ENCODE results near the gene OR10R2. TPM values are rescaled to one million over a fixed set of nuclear protein-coding genes. Genes with fewer than 3 reads are reported as not detected.
A peak's percentile ranks its signal among the peaks of the same experiment; 100 is the strongest.
"Not testable (repeated sequence)": the region's sequence is repeated elsewhere in the genome, so short reads cannot be mapped to it uniquely, and the experiment has no call there.

Gene OR10R2, protein sequence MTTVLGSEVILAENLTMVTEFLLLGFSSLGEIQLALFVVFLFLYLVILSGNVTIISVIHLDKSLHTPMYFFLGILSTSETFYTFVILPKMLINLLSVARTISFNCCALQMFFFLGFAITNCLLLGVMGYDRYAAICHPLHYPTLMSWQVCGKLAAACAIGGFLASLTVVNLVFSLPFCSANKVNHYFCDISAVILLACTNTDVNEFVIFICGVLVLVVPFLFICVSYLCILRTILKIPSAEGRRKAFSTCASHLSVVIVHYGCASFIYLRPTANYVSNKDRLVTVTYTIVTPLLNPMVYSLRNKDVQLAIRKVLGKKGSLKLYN
- total RNA-seq (2014; rRNA removed): not detected in 2 replicates
- not detected for polyA plus RNA-seq (2012)

DNA sequence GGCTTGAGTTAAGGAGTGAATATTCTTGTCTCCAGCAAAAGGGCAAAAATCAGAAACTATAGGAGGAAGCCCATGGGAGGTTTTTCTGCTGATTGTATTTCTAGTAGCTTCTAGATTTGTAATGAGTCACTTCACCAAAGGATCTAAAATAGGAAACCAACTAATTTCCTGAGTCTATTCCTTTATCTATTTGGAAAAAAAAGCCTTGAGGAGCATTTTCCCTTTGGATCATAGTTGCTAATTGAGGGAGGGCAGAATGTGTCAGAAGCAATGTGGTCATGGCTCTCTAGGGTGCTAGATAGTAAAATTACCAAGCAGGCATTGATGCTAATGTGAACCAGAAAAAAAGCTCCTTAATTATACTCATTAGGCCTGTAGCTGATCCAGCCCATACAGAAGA, at the start of gene OR10R2:
Gene OR10R2 (plus strand): TSS at position 301 of the 400 bp plus-strand sequence. CDS start 106 bp downstream, outside the sequence.
- DNase-seq (ENCODE audit: low read depth): no peak

DNA sequence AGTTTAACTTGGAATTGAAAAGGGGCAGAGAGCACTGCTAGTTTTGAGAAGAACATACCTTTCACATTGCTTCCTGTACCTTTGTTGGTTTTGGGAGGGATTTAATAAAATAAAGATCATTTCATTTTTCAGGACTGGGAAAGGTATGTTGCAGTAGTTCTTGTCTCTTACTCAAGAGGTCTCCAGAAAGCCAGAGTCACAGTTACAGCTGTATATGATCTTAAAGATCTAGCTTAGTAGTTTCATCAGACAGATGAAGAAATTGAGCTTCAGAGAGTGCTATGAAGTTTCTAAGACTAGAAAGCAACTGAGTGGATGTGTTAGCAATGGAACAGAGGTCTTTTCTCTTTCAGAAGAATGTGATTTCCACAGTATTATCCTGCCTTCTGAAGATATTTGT, 47.0 kb upstream of the OR10R2 start:
- no peak for DNase-seq (ENCODE audit: low read depth)

DNA sequence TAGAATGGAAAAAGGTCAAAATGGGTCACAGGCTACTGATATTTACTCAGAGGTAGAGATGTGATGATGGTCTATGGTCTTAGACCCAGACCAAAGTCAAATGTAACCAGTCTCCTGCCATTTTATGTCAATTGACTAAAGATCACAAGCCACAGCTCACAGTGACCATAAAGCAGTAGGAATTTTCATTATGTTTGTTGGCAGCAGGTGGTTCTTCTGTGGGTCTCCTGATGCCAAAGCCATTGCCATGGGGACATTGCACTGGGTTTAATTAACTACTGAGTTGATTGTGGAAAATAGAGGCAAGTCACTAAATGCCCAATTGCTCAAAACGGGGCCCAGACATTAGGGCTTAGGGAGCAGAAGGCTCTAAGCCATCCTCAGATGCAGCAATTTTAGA, 45.9 kb upstream of the OR10R2 start, which contains the start of gene OR10K2:
Gene OR10K2 (minus strand): TSS at position 101 of the 400 bp plus-strand sequence. CDS start 5,371 bp downstream, outside the sequence.
- no peak for DNase-seq (ENCODE audit: low read depth)

DNA sequence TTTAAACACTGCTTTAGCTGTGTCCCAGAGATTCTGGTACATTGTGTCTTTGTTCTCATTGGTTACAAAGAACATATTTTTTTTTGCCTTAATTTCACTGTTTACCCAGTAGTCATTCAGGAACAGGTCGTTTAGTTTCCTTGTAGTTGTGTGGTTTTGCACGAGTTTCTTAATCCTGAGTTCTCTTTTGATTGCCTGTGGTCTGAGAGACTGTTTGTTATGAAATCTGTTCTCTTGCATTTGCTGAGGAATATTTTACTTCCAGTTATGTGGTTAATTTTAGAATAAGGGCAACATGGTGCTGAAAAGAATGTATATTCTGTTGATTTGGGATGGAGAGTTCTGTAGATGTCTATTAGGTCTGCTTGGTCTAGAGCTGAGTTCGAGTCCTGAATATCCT, 41.9 kb upstream of the OR10R2 start:
- DNase-seq (ENCODE audit: low read depth): not testable (repeated sequence)

DNA sequence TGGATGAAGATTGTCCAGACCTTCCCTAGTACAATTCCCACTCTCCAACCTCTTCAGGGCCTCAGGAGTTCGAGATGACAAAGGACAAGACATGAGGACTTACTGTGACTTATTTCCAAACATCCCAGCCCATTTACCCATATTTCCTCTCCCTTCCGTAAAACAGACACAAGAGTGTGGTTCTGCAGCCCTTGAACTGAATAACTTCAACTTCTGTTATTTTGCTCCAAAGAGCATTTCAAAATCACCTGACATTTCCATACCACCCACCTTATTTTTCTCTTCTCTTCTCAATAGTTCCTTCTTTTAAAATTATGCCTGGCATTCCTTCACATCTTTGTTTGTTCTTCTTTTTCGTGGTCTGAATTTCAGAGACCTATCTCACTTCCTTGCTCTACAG, 37.3 kb upstream of the OR10R2 start:
- DNase-seq (ENCODE audit: low read depth): no peak

DNA sequence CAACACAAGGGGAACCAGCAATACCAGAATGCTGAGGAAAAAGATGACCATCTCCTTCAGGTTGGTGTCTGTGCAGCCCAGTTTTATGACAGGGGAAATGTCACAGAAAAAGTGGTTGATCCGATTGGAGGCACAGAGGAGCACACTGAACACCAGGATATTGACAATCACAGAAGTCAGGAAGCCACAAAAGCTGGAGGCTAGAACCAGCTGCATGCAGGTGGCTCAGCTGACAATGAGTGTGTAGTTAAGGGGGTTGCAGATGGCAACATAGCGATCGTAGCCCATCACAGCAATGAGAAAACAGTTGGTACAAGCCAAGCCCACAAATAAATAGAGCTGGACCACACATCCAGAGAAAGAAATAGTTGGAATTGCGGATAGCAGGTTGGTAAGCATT, 26.6 kb upstream of the OR10R2 start:
- no peak for DNase-seq (ENCODE audit: low read depth)

DNA sequence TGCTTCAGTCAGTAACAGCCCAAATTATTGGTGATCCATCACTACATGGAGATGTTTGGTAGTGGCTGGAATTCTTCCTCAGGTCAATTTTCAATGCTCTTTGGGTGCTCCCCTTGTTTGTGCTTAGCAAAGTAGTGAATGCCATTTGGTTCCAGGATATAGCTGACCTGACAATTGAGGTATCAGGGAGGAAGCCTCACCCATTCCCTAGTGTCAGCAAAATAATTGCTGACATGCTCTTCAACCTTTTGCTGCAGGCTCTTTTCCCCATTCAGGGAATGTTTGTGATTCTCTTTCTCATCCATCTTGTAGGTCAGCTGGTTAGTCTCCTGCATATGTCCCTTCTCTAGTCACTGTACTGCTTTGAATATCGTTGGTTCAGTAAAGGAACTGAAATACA, 17.5 kb upstream of the OR10R2 start:
- no peak for DNase-seq (ENCODE audit: low read depth)

DNA sequence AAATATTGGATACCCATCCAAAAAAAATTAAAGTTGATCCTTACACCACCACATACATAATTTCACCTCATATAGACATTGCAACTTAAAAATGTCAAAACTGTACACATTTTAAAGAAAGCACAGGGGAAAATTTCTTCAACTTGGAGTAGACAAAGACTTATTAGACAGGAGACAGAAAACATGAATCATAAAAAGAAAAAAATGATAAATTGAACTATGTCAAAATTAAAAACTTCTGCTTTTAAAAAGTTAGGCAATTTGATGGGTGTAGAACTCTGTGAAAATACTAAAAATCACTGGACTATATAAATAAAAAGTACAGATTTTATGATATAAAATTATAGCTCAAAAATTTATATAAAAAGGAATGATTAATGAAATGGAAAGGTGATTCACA, 14.8 kb upstream of the OR10R2 start:
- DNase-seq (ENCODE audit: low read depth): no peak

DNA sequence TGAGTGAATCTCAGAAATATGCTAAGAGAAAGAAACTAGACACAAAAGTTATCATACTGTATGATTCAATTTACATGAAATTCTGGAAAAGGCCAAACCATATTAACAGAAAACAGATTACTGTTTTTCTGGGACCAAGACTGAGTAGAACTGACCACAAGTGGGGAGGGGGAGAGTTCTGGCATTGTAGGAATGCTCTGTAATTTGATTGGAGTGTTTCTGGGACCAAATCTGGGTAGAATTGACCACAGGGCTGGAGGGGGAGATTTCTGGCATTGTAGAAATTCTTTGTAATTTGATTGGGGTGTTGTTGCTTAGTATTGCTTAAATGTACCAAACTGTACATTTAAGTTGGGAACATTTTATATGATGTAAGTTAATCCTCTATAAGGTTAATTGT, 13.8 kb upstream of the OR10R2 start:
- DNase-seq (ENCODE audit: low read depth): no peak

DNA sequence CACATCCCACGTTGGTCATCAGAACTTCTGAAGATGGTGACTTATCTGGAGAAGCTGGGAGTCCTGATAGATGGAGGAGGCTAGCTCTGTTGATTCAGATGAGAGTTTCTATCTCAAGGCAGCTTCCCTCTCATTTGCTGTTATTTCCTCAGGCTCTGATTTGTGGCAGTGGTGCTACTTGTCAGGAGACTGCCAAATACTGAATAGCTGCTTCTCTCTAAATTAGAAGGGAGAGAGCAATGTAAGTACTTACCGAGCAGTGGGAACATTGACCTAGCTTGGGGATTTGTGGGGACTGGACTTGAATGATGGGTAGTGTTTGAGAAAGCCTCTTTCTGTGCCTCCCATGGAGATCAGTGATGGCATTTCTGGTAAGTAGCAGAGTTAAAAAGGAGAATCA, 10.5 kb upstream of the OR10R2 start, which contains the start of gene OR10K1:
Gene OR10K1 (plus strand): TSS at position 301 of the 400 bp plus-strand sequence. CDS start 3,728 bp downstream, outside the sequence.
- DNase-seq (ENCODE audit: low read depth): no peak

DNA sequence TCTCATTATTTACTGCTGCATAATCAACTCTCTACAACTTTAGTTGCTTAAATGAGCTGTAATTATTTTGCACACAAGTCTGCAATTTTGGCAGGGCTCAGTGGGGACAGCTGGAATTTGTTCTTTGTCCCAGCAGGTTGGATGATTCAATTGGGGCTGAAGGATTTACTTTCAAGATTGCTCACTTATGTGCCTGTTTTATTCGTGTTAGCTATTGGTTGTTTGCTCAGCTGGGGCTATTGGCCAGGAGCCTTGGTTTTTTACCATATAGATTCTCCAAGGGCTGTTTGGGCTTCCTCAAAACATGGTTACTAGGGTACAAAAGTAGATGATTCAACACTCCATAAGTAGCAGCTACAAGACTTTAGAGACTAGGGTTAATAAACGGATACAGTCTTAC, 13.4 kb downstream of the OR10R2 start:
- no peak for DNase-seq (ENCODE audit: low read depth)

DNA sequence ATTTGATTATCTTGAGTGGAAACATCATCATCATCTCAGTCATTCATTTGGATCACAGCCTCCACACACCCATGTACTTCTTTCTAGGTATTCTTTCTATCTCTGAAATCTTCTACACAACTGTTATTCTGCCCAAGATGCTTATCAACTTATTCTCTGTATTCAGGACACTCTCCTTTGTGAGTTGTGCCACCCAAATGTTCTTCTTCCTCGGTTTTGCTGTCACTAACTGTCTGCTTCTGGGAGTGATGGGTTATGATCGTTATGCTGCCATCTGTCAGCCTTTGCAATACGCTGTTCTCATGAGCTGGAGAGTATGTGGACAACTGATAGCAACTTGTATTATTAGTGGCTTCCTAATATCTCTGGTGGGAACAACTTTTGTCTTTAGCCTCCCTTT, 19.3 kb downstream of the OR10R2 start:
- no peak for DNase-seq (ENCODE audit: low read depth)

DNA sequence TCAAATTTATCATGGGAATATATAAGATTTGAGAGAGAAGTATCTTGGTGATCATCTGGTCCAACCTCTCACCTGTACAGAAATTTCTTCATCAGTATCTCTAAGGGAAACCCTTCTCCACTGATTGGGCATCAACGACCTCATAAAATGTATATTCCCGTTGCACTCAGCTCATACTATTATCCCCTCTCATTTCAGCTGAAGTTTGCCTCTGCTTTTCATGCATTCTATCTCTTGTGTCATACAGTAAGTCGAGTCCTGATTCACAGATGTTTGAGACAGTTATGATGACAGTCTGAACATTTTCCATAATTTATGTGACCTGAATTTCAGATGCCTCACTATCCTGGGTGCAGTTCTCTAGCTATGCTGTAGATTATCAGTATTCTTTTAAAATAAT, 21.0 kb downstream of the OR10R2 start:
- no peak for DNase-seq (ENCODE audit: low read depth)

DNA sequence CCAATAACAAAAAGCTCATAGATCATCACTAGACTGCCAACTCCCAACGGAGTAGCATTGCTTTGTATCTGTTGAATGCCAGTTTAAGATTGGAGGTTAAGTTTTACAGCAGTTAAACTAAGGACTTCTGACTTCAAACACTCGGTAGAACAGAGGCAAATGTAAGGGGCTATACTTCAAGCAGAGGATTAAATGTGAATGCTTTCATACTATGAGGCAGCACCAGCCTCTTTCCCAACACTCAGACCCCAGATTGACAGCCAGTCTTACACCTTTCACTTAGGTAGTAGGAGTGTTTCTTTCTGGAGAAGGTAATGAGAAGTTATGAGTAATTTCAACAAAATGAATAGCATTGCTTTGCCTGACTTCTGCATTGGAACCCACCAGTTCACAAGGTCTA, 22.8 kb downstream of the OR10R2 start:
- DNase-seq (ENCODE audit: low read depth): no peak

DNA sequence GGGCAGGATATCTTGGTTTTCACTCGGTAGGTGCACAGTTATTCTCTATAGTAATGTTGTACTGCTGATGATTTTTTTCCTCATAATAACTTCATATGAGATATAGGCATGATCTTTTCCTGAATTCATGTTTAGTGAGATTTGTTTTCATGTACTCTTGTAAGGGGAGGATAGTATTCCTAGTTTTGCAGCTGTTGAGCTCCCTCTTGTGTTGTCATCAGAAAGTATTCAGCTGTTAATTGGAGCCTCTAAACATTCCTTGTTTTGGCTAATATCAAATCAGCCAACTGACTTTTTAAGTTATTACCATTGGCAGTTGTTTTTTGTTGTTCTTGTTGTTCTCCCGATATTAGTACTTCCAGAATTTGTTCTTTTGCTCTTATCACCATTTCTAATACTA, 24.4 kb downstream of the OR10R2 start:
- DNase-seq (ENCODE audit: low read depth): no peak

DNA sequence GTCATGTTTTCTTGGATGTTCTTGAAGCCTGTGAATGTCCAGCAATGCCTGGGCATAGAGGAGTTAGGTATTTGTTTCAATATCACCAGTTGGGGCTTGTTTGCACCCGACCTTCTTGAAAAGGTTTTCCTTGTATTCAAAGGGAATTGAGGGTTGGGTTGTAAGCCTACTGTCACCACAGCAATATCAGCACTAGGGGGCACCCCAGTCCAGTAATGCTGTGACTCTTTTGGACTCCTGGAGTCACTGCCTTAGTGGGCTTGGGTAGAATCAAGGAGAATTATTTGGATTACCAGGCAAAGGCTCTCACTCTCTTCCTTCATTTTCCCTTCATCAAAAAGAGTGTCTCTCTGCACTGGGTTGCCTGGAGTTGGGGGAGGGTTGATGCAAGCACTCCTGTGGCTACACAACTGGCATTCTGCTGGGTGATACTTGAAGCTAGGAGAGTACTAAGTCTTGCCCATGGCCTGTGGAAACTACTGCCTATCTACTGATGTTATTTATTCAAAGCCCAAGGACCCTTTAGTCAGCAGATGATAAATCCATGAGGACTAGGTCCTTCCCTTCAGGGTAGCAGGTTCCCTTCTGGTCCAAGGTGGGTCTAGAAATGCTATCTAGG, 34.5 kb downstream of the OR10R2 start:
- peak; percentile 3 for DNase-seq (ENCODE audit: low read depth)

DNA sequence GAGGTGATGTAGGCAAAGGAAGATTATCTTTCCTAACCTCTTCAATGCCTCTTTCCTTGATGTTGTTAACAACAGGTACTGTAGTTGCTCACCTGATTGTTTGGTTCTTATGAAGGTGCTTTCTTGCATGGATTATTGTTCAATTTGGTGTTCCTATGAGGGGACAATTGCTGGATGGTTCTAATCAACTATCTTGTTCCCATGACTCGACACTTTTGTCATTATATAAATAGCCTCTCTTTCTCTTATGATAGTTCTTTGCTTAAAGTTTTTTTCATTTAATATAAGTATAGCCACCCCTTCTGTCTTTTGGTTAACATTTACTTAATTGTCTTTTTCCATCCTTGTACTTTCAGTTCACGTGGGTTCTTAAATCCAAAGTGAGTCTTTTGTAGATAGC, 35.5 kb downstream of the OR10R2 start:
- no peak for DNase-seq (ENCODE audit: low read depth)

DNA sequence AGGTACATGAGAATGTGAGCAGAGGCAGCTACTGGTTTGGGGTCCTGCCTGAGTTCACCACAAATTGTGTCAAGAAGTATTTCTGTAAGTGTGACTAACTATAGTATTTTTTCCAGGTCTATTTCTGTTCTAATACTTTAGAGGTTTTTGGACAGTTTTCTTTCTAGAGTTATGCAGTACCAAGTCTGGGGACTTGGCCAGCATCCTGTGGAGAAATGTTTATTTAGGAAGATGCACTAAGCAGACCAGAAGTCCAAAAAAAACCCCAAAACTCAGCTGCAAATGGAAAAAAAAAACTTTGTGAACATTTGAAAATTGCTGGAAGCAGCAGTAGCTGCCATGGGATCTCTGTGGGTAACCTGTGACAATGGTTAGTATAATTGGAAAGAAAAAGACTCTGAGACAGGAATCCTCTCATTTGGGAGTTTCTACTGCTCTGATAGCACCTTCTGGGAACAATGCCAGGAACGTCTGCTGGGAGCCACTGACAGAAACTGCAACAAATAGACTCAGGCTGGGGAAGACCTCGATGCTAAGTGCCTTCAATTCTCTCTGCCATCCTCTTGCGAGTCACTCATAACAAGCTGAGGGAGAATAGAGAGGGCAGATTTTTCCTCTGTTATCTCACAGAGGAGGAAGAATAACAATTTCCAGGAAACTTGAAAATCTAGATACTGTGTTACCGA, 37.6 kb downstream of the OR10R2 start:
- no peak for DNase-seq (ENCODE audit: low read depth)

DNA sequence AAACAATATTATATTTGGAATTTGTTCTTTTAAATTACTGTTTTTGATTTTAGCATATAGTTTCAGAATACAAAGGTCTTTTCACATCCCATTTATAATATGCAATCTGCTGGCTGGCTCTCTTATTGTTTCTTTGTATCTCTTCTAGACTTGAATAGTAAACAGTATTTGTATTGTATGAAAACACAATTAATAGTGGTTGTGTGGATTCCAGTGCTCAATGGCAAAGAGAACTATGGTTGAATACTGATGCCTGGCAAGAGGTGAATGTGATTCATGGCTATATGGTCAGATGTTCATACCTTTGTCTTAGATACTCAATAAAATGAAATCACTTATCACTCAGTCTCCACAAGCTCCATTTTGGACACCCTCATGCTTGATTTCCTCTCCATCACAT, 44.9 kb downstream of the OR10R2 start:
- no peak for DNase-seq (ENCODE audit: low read depth)

DNA sequence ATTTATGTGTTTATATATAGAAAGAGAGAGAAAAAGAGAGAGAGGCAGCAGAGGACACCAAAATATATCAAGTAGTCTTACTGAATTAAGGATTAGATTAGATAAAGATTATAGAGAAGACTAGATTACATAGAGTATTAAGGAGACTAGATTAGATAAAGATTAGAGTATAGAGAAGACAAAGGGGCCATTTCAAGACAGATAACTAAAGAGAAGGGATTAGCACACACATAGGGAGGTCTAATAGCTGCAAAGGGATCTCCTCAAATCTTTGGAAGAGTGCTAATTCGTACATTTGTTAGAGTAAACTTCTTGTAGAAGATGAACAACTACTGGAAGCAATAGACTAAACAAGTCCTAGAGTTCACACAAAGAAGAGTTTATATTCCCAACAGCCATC, 48.0 kb downstream of the OR10R2 start:
- DNase-seq (ENCODE audit: low read depth): no peak

DNA sequence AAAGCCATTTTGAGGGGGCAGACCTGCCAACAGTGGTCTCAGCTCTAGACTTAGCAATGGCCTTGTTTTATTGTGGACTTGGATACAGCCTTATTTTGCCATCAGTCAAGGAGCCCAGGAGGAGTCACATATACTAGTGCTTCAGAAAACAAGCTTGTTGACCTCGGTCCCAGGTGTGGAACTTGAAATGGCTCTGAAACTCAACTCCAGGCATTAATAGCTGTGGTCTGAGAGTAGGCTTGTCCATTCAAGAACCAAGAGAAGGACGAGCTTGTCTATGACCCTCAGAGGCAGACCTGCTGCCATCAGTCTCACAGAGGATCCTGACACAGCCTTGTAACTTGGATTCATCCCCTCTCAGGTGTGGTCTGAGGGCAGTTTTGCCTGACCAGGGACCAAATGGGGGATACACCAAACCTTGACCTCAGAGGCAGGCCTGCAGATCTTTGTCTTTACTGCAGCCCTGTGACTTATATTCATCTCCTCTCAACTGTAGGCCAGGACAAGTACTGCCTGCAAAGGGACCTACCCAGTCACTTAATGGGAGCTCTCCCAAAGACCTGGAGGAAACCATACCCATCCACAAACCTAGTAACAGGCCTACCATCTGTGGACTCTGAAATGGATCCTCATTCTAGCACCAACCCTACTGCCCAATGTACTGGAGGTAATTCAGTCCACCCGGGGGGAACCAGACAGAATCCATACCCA, 49.1 kb downstream of the OR10R2 start:
- DNase-seq (ENCODE audit: low read depth): no peak

DNA sequence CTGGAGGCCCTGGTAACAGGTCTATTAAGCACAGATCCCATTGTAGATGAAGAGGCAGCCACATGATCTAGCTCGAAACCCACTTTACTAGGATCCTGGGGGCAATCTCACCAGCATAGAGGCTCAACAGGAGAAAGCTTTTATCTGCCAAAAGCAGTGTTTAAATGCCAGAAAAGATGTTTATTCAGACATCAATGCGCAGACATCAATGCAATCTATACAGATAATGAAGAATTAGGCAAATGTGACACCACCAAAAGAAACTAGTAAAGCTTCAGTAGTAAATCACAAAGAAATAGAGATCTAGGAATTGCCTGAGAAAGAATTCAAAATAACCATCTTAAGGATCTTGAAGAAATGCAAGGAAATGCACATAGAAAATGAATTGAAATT, 49.6 kb downstream of the OR10R2 start:
- no peak for DNase-seq (ENCODE audit: low read depth)

Data from LHCN-M2 (cell line).